Activated CD8-positive, alpha-beta memory T cell treated with anti-CD3 and anti-CD28 coated beads for 1 hour (primary cell): ENCODE results near the gene PLEKHG1.

Source experiments
- DNase-seq, 2 donors: peaks; one replicate each; pipeline ENCODE4 v3.0.0-alpha.2; 2020; ENCODE audit warnings: low read depth in 1 of 2; ENCODE audit errors: extremely low read depth in 1 of 2

PLEKHG1 gene

DNA sequence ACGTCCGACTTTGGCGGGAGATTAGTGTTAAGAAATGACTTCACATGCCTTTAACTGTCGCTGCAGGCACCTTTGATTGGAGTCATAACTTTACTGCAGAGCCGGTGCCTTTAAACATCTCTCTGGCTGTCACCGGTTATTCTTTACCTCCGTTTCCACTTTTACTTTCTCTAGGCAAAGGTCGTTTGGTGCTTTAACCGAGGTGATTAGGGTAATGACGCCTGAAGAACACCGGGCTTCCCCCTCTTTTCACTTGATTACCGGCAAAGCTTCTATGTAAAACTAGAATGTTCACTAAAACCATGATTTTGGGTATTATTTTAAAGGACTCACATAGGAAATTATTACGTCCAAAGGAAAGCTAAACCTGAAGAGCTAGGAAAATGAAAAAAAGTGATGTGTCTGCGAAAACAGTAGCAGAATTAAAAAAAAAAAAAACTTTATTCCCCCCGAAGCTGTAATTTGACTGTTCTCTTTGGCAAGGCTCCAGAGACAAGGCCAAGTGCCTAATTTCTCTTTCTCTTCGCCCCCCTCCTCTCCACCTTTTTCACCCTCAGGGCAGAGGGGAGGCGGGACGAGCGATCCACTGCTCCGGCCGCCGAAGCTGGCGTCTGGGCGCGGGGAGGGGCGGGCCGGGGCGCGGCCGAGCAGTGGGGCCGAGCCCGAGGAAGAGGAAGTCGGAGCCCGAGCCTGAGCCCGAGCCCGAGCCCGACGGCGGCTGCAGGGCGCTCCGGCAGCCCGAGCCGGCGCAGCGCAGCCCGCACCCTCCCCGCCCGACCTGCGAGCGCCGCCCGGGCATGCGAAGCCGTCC is at the start of gene PLEKHG1:
Gene PLEKHG1 (plus strand): TSS at position 687 of the 811 bp plus-strand sequence. CDS start 133,797 bp downstream, outside the sequence.
- DNase-seq: peak in 1 of 2 donors; percentile 19

DNA sequence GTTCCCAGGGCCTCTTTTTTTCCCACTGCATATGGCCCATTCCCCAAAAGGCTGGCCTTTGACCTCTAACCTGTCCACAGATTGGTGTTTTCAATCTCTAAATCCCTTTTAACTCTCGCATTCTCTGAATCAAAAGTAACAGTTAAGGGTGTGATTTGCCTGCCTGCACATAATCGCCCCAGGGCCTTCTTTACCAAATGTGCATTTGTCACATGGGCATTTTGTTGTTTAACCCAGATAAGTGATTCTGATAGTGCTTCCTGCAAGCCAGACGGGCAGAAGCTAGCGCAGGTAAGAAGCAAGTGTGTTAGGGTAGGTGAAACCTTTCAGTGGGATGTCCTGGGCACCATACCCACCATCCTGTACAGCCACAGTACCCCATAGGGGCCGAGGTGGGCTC is 49.4 kb upstream of the PLEKHG1 start:
- DNase-seq: no peak

GRCh38 chr6:150557043-150557599 is 42.6 kb upstream of the PLEKHG1 start:
- DNase-seq: no peak

GRCh38 chr6:150560004-150560883 is 39.4 kb upstream of the PLEKHG1 start:
- DNase-seq: no peak

GRCh38 chr6:150560884-150561219 is 38.8 kb upstream of the PLEKHG1 start:
- no peak for DNase-seq

- DNase-seq: no peak
Observed at GRCh38 chr6:150565945-150566344, 33.7 kb upstream of the PLEKHG1 start.

- no peak for DNase-seq
Observed at GRCh38 chr6:150566486-150566885, 33.2 kb upstream of the PLEKHG1 start.

- DNase-seq: no peak
Observed at GRCh38 chr6:150567380-150567779, 32.3 kb upstream of the PLEKHG1 start.

DNA sequence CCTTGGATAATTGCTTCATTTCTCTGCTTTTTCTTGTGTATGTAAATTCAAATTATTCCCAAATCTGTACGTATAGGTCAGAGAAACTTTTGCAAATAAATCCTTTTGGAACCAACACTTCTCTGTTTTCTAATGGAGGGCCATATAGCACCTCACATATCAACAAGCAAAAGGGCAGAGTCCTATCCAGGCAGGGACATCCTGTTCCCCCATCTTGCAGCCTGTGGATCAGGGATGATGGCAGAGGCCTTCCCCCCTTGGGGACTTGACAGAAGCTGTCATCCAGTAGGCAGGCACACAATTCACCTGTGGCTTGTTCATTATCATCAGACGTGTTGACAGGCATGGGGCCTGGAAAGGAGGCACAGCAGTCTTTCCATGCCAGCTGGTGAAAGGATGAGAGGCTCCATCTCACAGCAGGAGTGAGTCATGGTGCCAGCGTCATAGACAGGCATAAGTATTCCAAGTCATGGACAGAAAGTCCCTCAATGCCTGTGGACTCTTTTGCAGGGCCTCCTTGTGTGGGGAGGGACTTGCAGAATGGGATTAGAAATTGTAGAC is 31.8 kb upstream of the PLEKHG1 start:
- DNase-seq: no peak

DNA sequence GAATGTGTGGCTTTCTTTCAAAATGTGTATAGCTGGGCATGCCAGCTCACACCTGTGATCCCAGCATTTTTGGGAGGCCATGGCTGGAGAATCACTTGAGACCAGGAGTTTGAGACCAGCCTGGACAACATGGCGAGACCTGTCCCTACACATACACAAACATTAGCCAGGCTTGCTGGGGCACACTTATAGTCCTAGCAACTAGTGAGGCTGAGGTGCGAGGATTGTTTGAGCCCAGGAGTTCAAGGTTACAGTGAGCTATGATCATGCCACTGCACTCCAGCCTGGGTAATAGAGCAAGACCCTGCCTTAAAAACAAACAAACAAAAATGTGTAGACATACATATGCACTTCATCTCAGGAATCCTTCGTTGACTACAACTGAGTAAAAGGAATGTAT is 31.1 kb upstream of the PLEKHG1 start:
- no peak for DNase-seq

GRCh38 chr6:150569161-150569560 is 30.5 kb upstream of the PLEKHG1 start:
- DNase-seq: no peak

DNA sequence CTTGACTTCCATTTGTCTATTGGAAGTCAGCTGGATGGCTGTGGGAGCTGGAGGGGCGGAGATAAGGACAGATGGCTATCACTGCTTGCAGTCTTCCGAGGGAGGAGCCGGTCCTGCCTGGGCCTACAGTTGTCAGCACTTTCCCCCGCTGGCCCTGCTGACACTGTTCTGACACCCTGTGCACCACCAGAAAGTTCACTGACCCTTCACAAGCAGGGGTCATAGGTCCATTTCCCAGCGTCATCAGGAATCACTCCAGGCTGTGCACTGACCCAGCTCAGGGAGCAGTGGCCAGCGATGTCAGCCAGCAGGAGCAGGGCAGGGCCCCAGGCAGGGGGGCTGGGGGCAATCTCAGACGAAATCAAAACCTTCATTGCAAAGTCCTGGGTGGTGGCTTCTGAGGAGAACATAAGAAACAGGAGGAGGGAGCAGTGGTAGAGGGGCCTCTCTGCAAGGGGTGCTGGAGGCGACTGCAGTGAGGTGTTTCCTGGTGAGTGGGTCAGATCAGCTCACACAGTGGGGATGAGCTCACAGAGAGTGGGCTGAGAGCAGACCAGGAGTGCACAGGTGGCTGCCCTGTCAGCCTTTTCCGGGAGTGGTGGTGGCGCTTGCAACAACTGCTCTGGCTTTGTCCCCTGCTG is 26.5 kb upstream of the PLEKHG1 start:
- DNase-seq: no peak

GRCh38 chr6:150575836-150576235 is 23.8 kb upstream of the PLEKHG1 start:
- DNase-seq: no peak

DNA sequence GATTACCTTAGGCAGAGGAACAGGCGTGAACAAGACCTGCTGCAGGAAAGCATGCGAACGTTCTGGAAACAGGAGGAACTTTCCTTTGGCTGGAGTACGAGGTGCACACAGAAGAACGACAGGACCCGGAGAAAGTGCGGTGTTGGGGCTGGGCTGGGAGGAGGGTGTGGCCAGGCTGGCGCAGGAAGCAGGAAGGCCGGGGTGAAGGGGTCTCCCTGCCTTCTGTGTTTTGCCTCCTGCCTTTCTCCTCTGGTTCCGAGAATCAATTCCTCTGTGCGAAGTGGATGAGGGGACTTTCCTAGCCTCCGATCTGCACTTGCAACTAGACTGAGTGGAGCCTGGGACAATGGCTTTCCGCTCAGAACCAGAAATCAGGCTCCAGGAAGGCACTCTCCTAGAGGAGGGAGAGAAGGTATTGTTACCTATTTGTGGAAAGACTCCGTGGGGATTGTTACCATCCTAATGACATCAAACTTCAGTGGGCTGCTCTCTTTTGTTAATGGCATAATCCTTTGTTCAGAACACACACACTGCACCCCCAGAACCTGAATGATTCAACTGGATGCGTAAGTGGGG is 22.9 kb upstream of the PLEKHG1 start:
- no peak for DNase-seq

DNA sequence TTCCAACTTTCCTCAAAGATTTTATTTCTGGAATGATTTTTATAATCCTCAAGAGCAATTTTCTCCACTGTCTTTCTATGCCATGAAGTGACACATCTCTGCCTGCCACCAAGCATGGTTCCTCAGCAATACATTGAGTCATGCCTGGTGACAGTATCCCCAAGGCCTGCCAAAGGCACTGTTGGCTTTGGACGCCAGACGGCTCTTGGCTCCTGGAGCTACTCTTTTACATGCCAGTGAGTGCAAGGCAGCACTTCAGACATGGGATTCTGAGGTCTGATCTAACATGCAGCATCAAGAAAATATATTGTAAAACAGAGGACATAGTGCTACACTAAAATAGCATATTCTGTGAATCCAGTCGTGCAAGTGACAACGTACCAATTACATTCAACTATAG is 20.1 kb upstream of the PLEKHG1 start:
- no peak for DNase-seq

- no peak for DNase-seq
Observed at GRCh38 chr6:150580489-150580888, 19.2 kb upstream of the PLEKHG1 start.

DNA sequence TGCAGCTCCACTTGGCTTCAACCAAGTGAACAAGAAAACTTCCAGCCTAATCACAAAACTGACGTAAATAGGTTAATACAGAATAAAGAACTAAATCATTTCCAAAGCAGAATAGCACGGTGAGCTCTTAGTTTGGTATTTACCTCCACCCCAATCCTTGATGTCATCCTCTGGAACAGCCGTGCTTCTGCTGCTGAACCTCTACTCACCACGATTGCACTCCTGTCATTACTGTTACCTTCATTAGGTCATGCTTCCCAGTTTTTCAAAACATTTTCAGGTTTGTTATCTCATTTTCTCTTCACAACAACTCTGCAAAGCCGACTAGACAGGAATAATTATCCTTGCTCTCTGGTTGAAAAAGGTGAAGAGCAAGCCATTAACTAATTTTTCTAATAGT is 15.6 kb upstream of the PLEKHG1 start:
- no peak for DNase-seq

DNA sequence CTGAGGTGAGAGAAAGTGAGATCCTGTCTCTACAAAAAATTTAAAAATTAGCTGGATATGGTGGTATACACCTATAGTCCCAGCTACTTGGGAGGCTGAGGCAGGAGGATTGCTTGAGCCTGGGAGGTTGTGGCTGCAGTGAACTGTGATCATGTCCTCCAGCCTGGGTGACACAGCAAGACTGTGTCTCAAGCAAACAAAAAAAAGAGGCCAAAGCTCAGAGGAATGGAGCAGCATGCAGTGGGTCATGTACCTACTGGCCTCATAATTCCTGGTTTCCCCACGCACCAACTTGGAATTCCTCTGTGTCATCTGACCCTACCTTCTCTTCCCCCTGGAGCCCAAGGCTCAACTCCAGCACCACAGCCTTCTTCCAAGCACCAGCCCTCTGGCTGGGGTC is 15.1 kb upstream of the PLEKHG1 start:
- DNase-seq: no peak

DNA sequence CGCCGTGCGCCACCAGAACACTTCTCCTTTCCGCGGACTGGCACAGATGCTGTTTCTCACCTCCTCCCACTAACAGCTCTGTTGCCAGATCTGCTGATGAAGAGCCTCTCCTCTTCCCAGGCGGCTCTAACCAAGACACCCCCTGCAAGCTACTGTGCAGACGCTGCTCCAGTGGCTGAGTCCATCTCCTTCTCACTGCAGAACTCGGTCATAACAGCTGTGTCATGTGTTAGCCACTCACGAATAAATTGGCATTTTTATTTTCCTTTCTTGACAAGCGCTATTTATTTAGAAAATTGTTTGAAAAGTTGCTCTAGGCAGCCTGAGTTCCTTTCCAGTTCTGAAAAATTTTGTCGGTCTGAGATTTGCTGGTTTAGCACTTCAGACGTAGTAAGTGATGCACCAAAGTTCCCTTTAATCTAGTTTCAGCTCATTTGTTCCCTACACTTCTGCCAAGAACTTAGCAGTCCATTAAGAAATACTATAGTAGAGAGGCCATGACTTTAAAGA is 12.8 kb upstream of the PLEKHG1 start:
- no peak for DNase-seq

- DNase-seq: no peak
Observed at GRCh38 chr6:150587637-150588036, 12.0 kb upstream of the PLEKHG1 start.
